ENCODE measurements around the gene KIAA1217.
"Not testable (repeated sequence)": the region's sequence is repeated elsewhere in the genome, so short reads cannot be mapped to it uniquely, and the experiment has no call there.

The KIAA1217 gene

DNA sequence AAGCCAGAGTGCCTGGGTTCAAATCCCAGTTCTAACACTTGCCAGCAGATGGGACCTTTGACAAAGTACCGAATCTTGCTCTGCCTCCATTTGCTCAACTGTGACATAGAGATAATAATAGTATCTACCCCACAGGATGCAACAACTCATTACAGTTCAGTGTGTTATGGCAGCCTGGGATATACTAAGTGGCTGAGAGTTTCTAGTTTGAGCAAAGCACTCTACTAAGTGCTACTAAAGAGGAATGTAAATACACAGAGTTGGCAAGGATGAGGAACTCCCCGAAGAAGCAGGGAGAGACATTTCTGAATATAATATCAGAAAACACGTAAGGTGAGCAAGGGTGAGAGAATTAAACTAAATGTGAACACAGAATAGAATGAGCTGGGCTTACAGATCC lies 271.5 kb downstream of the KIAA1217 start:
- no peaks in the 10 kb centered on the region for H4K20me1 ChIP-seq (ENCODE audit: insufficient read depth, low read length)
- H3K79me2 ChIP-seq (ENCODE audit: insufficient read depth, low read length), result no peaks in the 10 kb centered on the region
- H3K27ac ChIP-seq (ENCODE audit: low read depth, low read length, poor library complexity, severe bottlenecking), result no peak overlapping the region

DNA sequence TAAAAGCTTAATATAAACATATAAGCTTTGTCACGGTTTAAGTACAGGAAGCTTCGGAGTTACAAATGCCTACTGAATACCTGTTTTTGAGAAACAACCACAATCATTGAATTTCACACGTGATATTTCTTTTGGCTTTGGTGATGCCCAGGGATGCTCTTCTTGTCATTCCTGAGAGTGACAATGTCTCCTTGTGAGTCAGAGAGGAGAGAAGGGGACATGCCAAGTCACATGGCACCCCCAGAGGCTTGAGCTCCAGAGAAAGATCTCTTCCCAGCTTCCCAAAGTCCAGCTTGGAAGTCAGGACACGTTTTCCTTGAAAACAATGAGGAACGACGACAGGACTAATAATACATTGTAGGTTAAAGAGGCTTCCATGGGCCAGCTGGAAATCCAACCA lies 272.3 kb downstream of the KIAA1217 start:
- H3K9me3 ChIP-seq (ENCODE audit: low read length), result no peaks in the 10 kb centered on the region
- no peaks in the 10 kb centered on the region for H3K9me2 ChIP-seq (ENCODE audit: low read depth, low read length)
- no peaks in the 10 kb centered on the region for H3K4me1 ChIP-seq (ENCODE audit: insufficient read depth, low read length, severe bottlenecking)
- TF ChIP-seq, protein P1, sequence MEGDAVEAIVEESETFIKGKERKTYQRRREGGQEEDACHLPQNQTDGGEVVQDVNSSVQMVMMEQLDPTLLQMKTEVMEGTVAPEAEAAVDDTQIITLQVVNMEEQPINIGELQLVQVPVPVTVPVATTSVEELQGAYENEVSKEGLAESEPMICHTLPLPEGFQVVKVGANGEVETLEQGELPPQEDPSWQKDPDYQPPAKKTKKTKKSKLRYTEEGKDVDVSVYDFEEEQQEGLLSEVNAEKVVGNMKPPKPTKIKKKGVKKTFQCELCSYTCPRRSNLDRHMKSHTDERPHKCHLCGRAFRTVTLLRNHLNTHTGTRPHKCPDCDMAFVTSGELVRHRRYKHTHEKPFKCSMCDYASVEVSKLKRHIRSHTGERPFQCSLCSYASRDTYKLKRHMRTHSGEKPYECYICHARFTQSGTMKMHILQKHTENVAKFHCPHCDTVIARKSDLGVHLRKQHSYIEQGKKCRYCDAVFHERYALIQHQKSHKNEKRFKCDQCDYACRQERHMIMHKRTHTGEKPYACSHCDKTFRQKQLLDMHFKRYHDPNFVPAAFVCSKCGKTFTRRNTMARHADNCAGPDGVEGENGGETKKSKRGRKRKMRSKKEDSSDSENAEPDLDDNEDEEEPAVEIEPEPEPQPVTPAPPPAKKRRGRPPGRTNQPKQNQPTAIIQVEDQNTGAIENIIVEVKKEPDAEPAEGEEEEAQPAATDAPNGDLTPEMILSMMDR (IDR thresholded peaks at IDR 0.05; ENCODE audit: low read length), result no peak
- no peak for TF ChIP-seq EZH2 (IDR thresholded peaks at IDR 0.05; ENCODE audit: borderline replicate concordance, low read length)
- no peaks in the 10 kb centered on the region for H3F3A ChIP-seq (ENCODE audit: insufficient read depth, low read length)
- H3K4me3 ChIP-seq (ENCODE audit: low read depth, low read length, poor library complexity, severe bottlenecking), result no peak overlapping the region
- H2AFZ ChIP-seq (ENCODE audit: low read length), result no peak overlapping the region
- H4K20me1 ChIP-seq (ENCODE audit: insufficient read depth, low read length), result no peaks in the 10 kb centered on the region
- H3K9ac ChIP-seq (ENCODE audit: low read length), result no peak overlapping the region
- no peak overlapping the region for H3K4me2 ChIP-seq (ENCODE audit: low read length)
- no peaks in the 10 kb centered on the region for H3K36me3 ChIP-seq (ENCODE audit: insufficient read depth, low read length)
- H3K27ac ChIP-seq (ENCODE audit: low read depth, low read length, poor library complexity, severe bottlenecking), result no peak overlapping the region
- H3K79me2 ChIP-seq (ENCODE audit: insufficient read depth, low read length), result no peaks in the 10 kb centered on the region
- no peaks in the 10 kb centered on the region for H3K27me3 ChIP-seq (ENCODE audit: insufficient read depth, low read length)

More for the DNA sequence above, 271.5 kb downstream of the KIAA1217 start:
- H3K9ac ChIP-seq (ENCODE audit: low read length), result no peak overlapping the region
- no peak overlapping the region for H2AFZ ChIP-seq (ENCODE audit: low read length)
- no peak overlapping the region for H3K4me3 ChIP-seq (ENCODE audit: low read depth, low read length, poor library complexity, severe bottlenecking)
- no peaks in the 10 kb centered on the region for H3K36me3 ChIP-seq (ENCODE audit: insufficient read depth, low read length)
- no peaks in the 10 kb centered on the region for H3K4me1 ChIP-seq (ENCODE audit: insufficient read depth, low read length, severe bottlenecking)
- no peaks in the 10 kb centered on the region for H3K9me2 ChIP-seq (ENCODE audit: low read depth, low read length)
- H3K4me2 ChIP-seq (ENCODE audit: low read length), result no peak overlapping the region
- no peaks in the 10 kb centered on the region for H3K9me3 ChIP-seq (ENCODE audit: low read length)
- TF ChIP-seq, protein P1 (IDR thresholded peaks at IDR 0.05; ENCODE audit: low read length), result no peak
- TF ChIP-seq EZH2 (IDR thresholded peaks at IDR 0.05; ENCODE audit: borderline replicate concordance, low read length), result no peak
- no peaks in the 10 kb centered on the region for H3K27me3 ChIP-seq (ENCODE audit: insufficient read depth, low read length)
- no peaks in the 10 kb centered on the region for H3F3A ChIP-seq (ENCODE audit: insufficient read depth, low read length)

GRCh38 chr10:24482713-24483112 lies 273.8 kb downstream of the KIAA1217 start:
- H3K79me2 ChIP-seq (ENCODE audit: insufficient read depth, low read length); H4K20me1 ChIP-seq (ENCODE audit: insufficient read depth, low read length); H3K4me2 ChIP-seq (ENCODE audit: low read length); H3K9ac ChIP-seq (ENCODE audit: low read length); H3K9me2 ChIP-seq (ENCODE audit: low read depth, low read length); H2AFZ ChIP-seq (ENCODE audit: low read length); H3K4me3 ChIP-seq (ENCODE audit: low read depth, low read length, poor library complexity, severe bottlenecking); H3K36me3 ChIP-seq (ENCODE audit: insufficient read depth, low read length); H3K27me3 ChIP-seq (ENCODE audit: insufficient read depth, low read length); H3K4me1 ChIP-seq (ENCODE audit: insufficient read depth, low read length, severe bottlenecking); H3F3A ChIP-seq (ENCODE audit: insufficient read depth, low read length); H3K27ac ChIP-seq (ENCODE audit: low read depth, low read length, poor library complexity, severe bottlenecking); H3K9me3 ChIP-seq (ENCODE audit: low read length): not testable (repeated sequence)

DNA sequence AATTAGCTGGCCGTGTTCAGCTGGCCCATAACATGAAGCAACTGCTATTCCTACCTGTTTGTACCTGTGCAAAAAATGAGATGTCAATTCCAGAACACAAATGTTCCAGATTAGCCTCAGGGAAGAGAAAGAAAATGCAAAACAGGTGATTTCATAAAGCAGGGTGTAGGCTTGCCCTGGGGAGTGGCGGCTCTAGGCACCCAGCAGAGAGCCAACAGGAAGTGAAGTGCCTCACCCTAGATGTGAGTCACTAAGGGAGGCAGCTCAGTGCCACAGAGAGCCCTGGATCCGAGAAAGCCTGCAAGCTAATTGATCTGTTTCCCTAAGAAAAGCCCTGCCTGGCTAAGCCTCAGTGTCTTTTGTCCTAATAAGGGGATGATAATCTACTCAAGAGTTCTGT lies 274.8 kb downstream of the KIAA1217 start:
- no peak overlapping the region for H3K27ac ChIP-seq (ENCODE audit: low read depth, low read length, poor library complexity, severe bottlenecking)
- no peak overlapping the region for H3K4me2 ChIP-seq (ENCODE audit: low read length)
- H3K9me2 ChIP-seq (ENCODE audit: low read depth, low read length), result no peaks in the 10 kb centered on the region
- no peaks in the 10 kb centered on the region for H4K20me1 ChIP-seq (ENCODE audit: insufficient read depth, low read length)
- no peak overlapping the region for H3K9ac ChIP-seq (ENCODE audit: low read length)
- H3K79me2 ChIP-seq (ENCODE audit: insufficient read depth, low read length), result no peaks in the 10 kb centered on the region
- no peaks in the 10 kb centered on the region for H3K9me3 ChIP-seq (ENCODE audit: low read length)
- TF ChIP-seq, protein P1 (IDR thresholded peaks at IDR 0.05; ENCODE audit: low read length), result no peak
- TF ChIP-seq EZH2 (IDR thresholded peaks at IDR 0.05; ENCODE audit: borderline replicate concordance, low read length), result no peak
- H2AFZ ChIP-seq (ENCODE audit: low read length), result no peak overlapping the region
- no peaks in the 10 kb centered on the region for H3F3A ChIP-seq (ENCODE audit: insufficient read depth, low read length)
- no peaks in the 10 kb centered on the region for H3K4me1 ChIP-seq (ENCODE audit: insufficient read depth, low read length, severe bottlenecking)
- H3K4me3 ChIP-seq (ENCODE audit: low read depth, low read length, poor library complexity, severe bottlenecking), result no peak overlapping the region
- H3K36me3 ChIP-seq (ENCODE audit: insufficient read depth, low read length), result no peaks in the 10 kb centered on the region
- no peaks in the 10 kb centered on the region for H3K27me3 ChIP-seq (ENCODE audit: insufficient read depth, low read length)
